Body of pancreas (tissue), 4 donors: ENCODE data around the gene NFS1.

ENCODE experiments used
- POLR2A ChIP-seq, 3 donors: fragments of 450-650 bp; IDR thresholded peaks; one replicate each; pipeline ENCODE4 v1.6.1; 2016; ENCODE audit warnings: antibody characterized with exemption in 3 of 3, mild to moderate bottlenecking in 2 of 3
- TF ChIP-seq, protein P1 (sequence below), 7 experiments: fragments of 450-650 bp in 4 of 7; fragments of 200-600 bp in 3 of 7; sonication (generic) in 3 of 7; IDR thresholded peaks; one replicate each; pipeline ENCODE4 v1.5.1; 2016 to 2019; ENCODE audit warnings: antibody characterized with exemption in 7 of 7

DNA sequence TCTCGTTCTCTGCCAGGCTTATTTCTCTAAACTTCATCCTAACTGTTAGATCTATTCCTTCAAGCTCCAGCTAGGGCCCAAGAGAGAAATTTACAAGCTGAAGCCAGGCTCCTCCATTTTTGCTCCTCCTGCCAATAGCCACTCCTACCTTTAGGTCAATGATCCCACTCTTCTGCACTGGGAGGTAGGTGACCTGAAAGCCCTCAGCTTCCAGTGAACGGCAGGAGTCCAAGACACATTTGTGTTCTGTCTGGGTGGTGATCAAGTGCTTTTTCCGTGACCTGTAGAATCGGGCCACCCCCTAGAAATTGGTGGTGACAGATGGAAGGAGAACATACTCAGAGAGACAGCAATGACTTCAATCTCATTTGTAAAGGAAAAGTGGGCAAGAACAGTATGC is 8.9 kb downstream of the NFS1 start:
- TF ChIP-seq, protein P1, sequence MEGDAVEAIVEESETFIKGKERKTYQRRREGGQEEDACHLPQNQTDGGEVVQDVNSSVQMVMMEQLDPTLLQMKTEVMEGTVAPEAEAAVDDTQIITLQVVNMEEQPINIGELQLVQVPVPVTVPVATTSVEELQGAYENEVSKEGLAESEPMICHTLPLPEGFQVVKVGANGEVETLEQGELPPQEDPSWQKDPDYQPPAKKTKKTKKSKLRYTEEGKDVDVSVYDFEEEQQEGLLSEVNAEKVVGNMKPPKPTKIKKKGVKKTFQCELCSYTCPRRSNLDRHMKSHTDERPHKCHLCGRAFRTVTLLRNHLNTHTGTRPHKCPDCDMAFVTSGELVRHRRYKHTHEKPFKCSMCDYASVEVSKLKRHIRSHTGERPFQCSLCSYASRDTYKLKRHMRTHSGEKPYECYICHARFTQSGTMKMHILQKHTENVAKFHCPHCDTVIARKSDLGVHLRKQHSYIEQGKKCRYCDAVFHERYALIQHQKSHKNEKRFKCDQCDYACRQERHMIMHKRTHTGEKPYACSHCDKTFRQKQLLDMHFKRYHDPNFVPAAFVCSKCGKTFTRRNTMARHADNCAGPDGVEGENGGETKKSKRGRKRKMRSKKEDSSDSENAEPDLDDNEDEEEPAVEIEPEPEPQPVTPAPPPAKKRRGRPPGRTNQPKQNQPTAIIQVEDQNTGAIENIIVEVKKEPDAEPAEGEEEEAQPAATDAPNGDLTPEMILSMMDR (IDR thresholded peaks at IDR 0.05) = no peak
- TF ChIP-seq POLR2A (IDR thresholded peaks at IDR 0.05) = no peak
